Right cardiac atrium (tissue), 5 donors: ENCODE measurements around the gene SRGAP1. TPM values are rescaled to one million over a fixed set of nuclear protein-coding genes. Genes with fewer than 3 reads are reported as not detected.
"Not testable (repeated sequence)": the region's sequence is repeated elsewhere in the genome, so short reads cannot be mapped to it uniquely, and the experiment has no call there.

Experiments
- ATAC-seq, 2 donors: fragments of 200-7000 bp; cut with Tn5 transposase; one replicate each; pipeline versions ENCODE4 v1.8.0 to v1.9.1; 2020; ENCODE audit warnings: moderate library complexity in 2 of 2, mild to moderate bottlenecking in 1 of 2
- DNase-seq, 3 donors: peaks; one replicate each; pipeline ENCODE4 v3.0.0-alpha.2; 2020
- H3K27ac ChIP-seq: one replicate; pipeline ENCODE4 v1.5.1; 2013; ENCODE audit warnings: mild to moderate bottlenecking, low read length, control low read depth, moderate library complexity
- H3K27me3 ChIP-seq: one replicate; pipeline ENCODE4 v1.6.1; 2013; ENCODE audit not compliant: control insufficient read depth, insufficient read depth
- H3K4me1 ChIP-seq: one replicate; pipeline ENCODE4 v1.6.1; 2013; ENCODE audit warnings: low read length; ENCODE audit not compliant: control insufficient read depth, insufficient read depth
- H3K4me3 ChIP-seq: one replicate; pipeline ENCODE4 v1.5.1; 2013; ENCODE audit warnings: low read length, control low read depth
- H3K9me3 ChIP-seq: one replicate; pipeline ENCODE4 v1.6.1; 2013; ENCODE audit warnings: low read length; ENCODE audit not compliant: control insufficient read depth
- WGBS: extraction: QIAGEN DNeasy Blood & Tissue Kit; methylation state at CpG from one replicate; pipeline ENCODE4 v1.1.7; 2013; 5-methylcytosine and 5-hydroxymethylcytosine counted together
- intact Hi-C, 4 donors: fragments of 100-400 bp; cut with DNase I; formaldehyde crosslinking; loops; one replicate each; pipeline versions ENCODE4 v1.11.0 to v1.14.0; 2022 to 2023
- polyA plus RNA-seq: library from polyadenylated mRNA; stranded (reverse); fragments of 200-250 nt; gene quantifications from one replicate; pipeline ENCODE4 v1.2.3, GENCODE V29; 2013
- total RNA-seq, 4 donors: library from RNA; stranded (reverse); fragmentation: NEBNext Ultra II Directional; extraction: Animal tissue kit (Norgen Biotek cat#: 25700); gene quantifications; one replicate each; pipeline ENCODE4 v1.2.1, GENCODE V29; 2021
- donor health status: healthy with polysubstance abuse.
- donor health status: DM: no; HTN: yes; CAD: no.
- donor health status: DM: no; HTN: no; CAD: no.
- donor health status: DM: no; HTN: yes; CAD: no; lungs with severe emphysema.
- donor health status: DM: yes; HTN: yes; CAD: no.

SRGAP1 gene
- total and polyA plus RNA-seq, 5 donors: 1.7 to 5.5 (median 5.1) TPM

DNA sequence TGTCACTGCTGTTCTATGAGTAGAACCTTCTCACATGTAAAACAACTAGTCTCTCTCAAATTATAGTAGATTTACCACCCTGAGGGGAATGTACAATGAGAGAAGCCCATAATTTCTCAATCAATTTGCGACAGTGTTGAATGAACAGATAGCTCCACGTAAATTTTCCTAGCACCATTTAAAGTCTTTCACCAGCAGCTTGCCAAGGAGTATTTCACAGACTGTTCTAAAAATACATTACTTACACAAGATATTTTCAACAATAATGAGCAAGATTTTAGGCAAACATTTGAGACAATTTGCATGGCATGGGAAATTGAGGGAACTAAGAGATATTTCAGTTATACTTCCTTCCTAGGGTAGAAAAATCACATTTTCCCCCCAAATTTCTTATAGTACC, 226.0 kb downstream of the SRGAP1 start:
- intact Hi-C loops: no loop called here
- Histone ChIP-seq H3K27ac (no peak overlapping the region), H3K4me1 (no peaks in the 10 kb centered on the region), H3K27me3 (no peaks in the 10 kb centered on the region), H3K9me3 (no peaks in the 10 kb centered on the region), H3K4me3 (no peak overlapping the region)
- ATAC-seq (no peak), DNase-seq (no peak)
- WGBS: 60% methylated on average over 2 of the region's 2 CpGs

DNA sequence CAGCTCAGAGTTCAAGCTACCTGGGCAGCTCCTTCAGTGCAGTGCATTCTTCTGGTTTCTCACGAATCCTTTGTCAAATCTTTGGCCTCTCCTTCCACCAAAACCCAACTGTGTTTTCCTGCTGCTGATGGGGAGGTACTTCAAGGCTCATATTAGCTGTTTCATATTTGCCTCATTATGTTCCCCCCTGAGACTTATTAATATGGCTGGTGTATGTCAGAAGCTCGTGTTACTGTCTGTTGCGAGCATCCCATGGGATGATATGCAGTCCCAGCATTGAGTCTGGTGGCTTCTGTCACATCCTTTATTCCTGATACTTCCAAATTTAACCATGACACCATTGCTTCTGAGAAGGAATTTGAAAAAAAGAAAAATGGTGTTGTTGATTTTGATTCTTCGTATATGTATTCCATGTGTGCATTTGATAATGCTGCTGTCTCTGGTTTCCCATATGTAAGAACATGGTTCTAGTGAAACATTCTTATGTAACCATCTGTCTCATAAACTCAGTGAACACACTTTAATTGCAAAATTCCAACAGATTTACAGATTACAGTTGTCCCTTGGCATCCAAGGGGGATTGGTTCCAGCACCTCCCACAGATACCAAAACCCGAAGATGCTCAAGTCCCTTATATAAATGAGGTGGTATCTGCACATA, 228.5 kb downstream of the SRGAP1 start:
- ATAC-seq: no peak
- H3K27ac ChIP-seq: no peak overlapping the region

DNA sequence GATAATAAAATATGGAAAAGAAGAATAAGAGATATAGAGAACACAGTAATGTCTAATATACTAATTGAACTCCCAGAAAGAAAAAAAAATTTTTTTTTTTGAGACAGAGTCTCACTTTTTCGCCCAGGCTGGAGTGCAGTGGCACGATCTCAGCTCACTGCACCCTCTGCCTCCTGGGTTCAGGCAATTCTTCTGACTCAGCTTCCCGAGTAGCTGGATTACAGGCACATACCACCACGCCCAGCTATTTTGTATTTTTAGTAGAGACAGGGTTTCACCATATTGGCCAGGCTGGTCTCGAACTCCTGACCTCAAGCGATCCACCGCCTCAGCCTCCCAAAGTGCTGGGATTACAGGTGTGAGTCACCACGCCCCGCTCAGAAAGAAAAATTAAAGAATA, 232.1 kb downstream of the SRGAP1 start:
- intact Hi-C loops, H3K9me3 ChIP-seq, H3K27me3 ChIP-seq, H3K4me3 ChIP-seq, H3K4me1 ChIP-seq, ATAC-seq, DNase-seq, H3K27ac ChIP-seq: not testable (repeated sequence)
- WGBS: 97% methylated on average over 9 of the region's 9 CpGs

More for the DNA sequence above, 228.5 kb downstream of the SRGAP1 start:
- WGBS: 88% methylated on average over 5 of the region's 5 CpGs
- no peaks in the 10 kb centered on the region for H3K9me3 ChIP-seq
- no peaks in the 10 kb centered on the region for H3K4me1 ChIP-seq
- DNase-seq: no peak
- no peaks in the 10 kb centered on the region for H3K27me3 ChIP-seq
- H3K4me3 ChIP-seq: no peak overlapping the region
- intact Hi-C loops: no loop called here

DNA sequence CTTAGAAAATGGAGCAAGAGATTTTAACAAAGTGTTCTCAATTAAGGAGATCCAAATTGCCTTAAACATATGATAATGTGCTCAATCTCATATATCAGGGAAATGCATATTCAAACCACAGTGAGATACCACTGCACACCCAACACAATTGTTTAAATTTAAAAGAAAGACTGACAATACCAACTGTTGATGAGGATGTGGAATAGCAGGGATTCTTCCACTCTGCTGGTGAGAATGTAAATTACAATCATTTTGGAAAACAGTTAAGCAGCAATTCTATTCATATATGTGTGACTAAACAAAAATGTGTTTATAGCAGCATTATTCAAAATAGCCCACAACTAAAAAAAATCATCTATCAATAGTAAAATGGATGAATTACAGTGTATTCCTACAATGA, 233.4 kb downstream of the SRGAP1 start:
- H3K4me1 ChIP-seq: peaks cover 4% of the 10 kb centered on the region
- H3K4me3 ChIP-seq: no peak overlapping the region
- ATAC-seq (no peak), DNase-seq (no peak)
- no peak overlapping the region for H3K27ac ChIP-seq
- no peaks in the 10 kb centered on the region for H3K27me3 ChIP-seq
- H3K9me3 ChIP-seq: no peaks in the 10 kb centered on the region
- intact Hi-C loops: no loop called here

DNA sequence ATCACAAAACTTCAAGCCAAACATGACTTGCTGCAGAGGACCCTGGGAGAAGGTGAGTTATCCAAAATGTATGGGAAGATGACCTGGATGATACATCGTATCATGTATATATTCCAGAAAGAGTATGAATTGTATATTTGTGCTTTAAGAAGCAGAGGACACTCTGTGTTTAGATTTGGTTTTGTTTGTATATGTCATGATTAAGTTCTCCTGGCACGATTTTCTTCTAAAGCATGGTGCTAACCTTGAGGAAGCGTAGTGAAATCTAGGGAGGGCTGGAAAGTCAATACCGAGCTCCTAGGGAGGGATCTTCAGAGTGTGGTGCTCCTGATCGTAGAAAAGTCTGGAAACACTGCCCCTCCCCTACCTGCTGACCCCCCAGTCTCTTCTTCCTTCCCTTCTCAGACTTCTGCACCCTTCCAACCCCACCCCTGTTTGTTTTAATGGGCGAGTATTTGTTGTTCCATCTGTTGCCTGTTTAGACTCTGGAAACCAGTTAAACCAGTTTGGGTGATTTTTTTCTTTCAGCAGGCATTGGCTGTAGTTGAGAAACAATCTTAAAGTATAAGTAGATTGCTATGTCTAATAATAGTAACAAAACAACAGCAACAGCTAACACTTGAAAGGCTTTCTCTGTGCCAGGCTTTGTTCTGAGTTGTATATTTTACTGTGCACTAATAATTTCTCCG, 236.0 kb downstream of the SRGAP1 start:
- Histone ChIP-seq H3K4me1 (peaks cover 4% of the 10 kb centered on the region), H3K4me3 (no peak overlapping the region), H3K27me3 (no peaks in the 10 kb centered on the region), H3K9me3 (no peaks in the 10 kb centered on the region), H3K27ac (no peak overlapping the region)
- intact Hi-C loops: loop anchor here in 3 of 4 donors (10.0 kb wide), 1 partner anchor 236 kb away; the partner anchor contains the start of gene SRGAP1 (in 3 of the 3)
- no peak for DNase-seq
- WGBS: 65% methylated on average over 7 of the region's 7 CpGs
- ATAC-seq: peak in 1 of 2 donors; percentile 6

DNA sequence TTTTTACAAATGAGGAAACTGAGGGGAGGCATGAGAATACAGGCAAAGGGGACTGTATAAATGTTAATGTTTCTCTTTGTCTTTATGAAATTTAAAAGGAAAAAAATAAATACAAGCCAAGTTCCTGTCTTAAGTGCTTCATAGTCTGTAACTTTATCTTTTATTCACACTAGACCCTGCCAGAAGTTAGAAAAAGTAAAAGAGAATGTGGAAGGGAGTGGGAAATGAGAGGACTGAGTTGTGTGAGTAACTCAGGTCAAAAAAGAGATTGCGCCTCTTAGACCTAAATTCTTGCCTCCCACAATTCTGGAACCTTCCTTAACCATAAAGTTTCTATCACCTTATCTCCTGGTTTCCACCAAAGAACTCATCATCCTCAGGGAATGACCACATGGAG, 236.5 kb downstream of the SRGAP1 start:
- ATAC-seq: peak in 1 of 2 donors; percentile 38
- WGBS: 70% methylated on average over 1 of the region's 1 CpG

DNA sequence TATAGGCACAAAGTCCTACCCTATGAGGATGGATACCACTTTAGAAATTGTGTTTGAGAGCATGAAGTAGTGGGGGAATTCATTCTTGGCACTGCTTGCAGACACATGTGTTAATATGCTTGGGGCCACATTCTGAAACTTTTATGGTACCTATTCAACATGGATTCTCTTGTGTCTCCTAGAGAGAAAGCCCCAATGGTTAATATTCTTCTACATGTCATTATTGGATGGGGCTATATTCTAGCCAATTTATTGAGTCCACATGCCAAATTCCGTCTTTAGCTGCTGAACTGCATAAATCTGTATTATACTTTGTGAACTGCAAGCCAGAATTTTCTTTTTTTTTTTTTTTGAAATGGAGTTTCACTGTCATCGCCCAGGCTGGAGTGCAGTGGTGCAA, 237.6 kb downstream of the SRGAP1 start:
- DNase-seq (no peak), ATAC-seq (no peak)
- intact Hi-C loops: loop anchor here in 3 of 4 donors (10.0 kb wide), 1 partner anchor 237 kb away; the partner anchor contains the start of gene SRGAP1 (in 3 of the 3)
- Histone ChIP-seq H3K9me3 (no peaks in the 10 kb centered on the region), H3K4me3 (no peak overlapping the region), H3K4me1 (peaks cover 6% of the 10 kb centered on the region), H3K27ac (no peak overlapping the region), H3K27me3 (no peaks in the 10 kb centered on the region)
- WGBS: 67% methylated on average over 2 of the region's 2 CpGs

More for the DNA sequence above, 236.5 kb downstream of the SRGAP1 start:
- Histone ChIP-seq H3K9me3 (no peaks in the 10 kb centered on the region), H3K27ac (no peak overlapping the region), H3K4me3 (no peak overlapping the region), H3K4me1 (peaks cover 5% of the 10 kb centered on the region), H3K27me3 (no peaks in the 10 kb centered on the region)
- intact Hi-C loops: loop anchor here in 3 of 4 donors (10.0 kb wide), 1 partner anchor 236 kb away; the partner anchor contains the start of gene SRGAP1 (in 3 of the 3)
- DNase-seq: no peak

DNA sequence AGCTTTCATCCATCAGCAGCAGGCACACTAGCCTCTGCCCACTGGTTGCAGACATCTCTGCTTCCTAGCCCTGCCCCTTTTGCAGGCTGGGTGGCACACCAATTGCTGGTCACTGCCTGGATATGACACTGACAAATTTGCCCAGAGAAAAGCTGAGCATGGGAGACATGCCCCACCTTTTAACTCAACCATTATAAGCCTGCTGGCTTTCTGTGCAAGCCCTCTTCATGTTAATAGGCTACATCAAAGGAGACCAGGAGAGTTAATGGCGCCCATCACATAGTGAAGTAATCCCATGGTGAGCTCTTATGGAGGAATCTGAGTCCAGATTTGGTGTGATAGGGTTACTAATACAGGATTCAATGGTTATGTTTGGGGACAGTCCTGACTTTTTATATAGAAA, 238.4 kb downstream of the SRGAP1 start:
- intact Hi-C loops: loop anchor here in 3 of 4 donors (10.0 kb wide), 1 partner anchor 238 kb away; the partner anchor contains the start of gene SRGAP1 (in 3 of the 3)
- H3K27me3 ChIP-seq: no peaks in the 10 kb centered on the region
- H3K9me3 ChIP-seq: no peaks in the 10 kb centered on the region
- ATAC-seq (peak; percentile 23 to 39), DNase-seq (peak in 1 of 3 donors; percentile 36)
- WGBS: 86% methylated on average over 1 of the region's 1 CpG
- peak overlapping the region; percentile 9 for H3K27ac ChIP-seq
- no peak overlapping the region for H3K4me3 ChIP-seq
- H3K4me1 ChIP-seq: peaks cover 6% of the 10 kb centered on the region

DNA sequence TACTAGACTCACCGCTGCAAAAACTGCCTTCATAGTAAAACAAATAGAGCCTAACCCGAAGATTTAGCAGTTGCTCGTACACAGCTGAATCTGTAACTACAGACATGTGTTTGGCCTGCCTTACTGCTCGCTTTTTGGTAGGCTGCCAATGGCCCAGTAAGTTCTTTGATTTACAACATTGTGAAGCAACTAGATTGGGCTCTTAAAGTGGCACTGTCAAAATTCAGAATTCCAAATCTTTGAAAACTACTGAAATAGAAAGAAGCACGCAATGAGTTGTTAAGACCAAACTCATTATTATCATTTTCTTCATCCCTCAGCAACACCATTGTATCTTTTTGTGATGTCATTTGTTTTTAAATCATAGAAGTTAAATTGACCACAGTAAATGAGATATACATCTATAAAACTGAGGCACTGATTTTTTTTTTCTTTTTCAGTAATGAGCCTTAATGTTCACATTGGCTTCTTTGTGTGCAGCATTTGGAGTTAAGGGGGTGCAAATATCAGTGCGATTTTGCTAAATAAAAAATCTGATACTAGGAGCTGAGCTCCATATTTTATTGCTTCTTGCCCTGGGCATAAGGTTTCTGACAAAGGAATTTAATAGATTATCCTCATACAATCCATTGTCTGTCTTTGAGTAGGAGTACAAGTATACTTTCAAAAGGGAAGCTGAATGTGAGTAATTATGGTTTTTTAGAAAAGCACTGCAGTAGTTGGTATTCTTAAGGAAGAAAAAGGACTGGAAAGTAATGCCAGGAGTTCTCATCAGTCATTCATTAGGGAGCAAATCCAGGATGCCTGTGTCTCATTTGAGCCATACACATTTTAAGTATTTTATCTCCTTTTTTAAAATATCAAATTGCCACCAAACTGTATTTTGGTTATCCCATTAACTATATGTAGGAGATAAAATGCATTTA, 239.0 kb downstream of the SRGAP1 start:
- ATAC-seq (peak; percentile 90 to 91), DNase-seq (peak; percentile 67 to 89 (median 80))
- intact Hi-C loops: loop anchor here in 3 of 4 donors (10.0 kb wide), 1 partner anchor 239 kb away; the partner anchor contains the start of gene SRGAP1 (in 3 of the 3)
- Histone ChIP-seq H3K4me1 (peaks cover 6% of the 10 kb centered on the region), H3K9me3 (no peaks in the 10 kb centered on the region), H3K27me3 (no peaks in the 10 kb centered on the region), H3K27ac (no peak overlapping the region), H3K4me3 (no peak overlapping the region)
- WGBS: 35% methylated on average over 6 of the region's 6 CpGs

DNA sequence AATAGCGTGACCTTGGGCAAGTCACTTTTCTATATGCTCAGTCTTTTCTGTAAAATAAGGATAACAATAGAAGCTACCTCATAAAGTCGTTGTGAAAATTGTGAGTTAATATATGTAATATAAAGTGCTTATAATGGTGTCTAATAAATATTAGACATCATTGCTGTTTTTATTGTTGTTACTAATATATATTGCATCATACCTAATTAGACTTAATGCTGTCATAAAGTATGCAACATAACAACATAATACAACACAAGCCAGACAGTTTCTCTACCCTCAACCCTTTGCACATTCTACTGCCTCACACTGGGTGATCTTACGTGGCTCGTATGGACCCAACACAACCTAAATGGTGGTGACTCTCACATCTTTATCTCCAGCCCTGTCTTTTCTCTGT, 240.7 kb downstream of the SRGAP1 start:
- intact Hi-C loops: loop anchor here in 3 of 4 donors (10.0 kb wide), 1 partner anchor 240 kb away; the partner anchor contains the start of gene SRGAP1 (in 3 of the 3)
- no peak overlapping the region for H3K4me3 ChIP-seq
- DNase-seq (no peak), ATAC-seq (no peak)
- WGBS: 93% methylated on average over 4 of the region's 4 CpGs
- peaks cover 10% of the 10 kb centered on the region for H3K4me1 ChIP-seq
- no peaks in the 10 kb centered on the region for H3K27me3 ChIP-seq
- H3K9me3 ChIP-seq: no peaks in the 10 kb centered on the region
- no peak overlapping the region for H3K27ac ChIP-seq
